Type B pancreatic cell (in vitro differentiated cells): ENCODE data around the gene MSH6. TPM values are rescaled to one million over a fixed set of nuclear protein-coding genes. Genes with fewer than 3 reads are reported as not detected.

Experiments used
- DNase-seq: peaks from one replicate; pipeline ENCODE4 v3.0.0; 2021; ENCODE audit warnings: mixed read lengths; ENCODE audit not compliant: unreplicated experiment; ENCODE audit errors: extremely low spot score
- H3K27ac Mint-ChIP-seq: 2 replicates; pipeline ENCODE4 v1.8.0; 2021; ENCODE audit warnings: mild to moderate bottlenecking, mixed read lengths
- H3K27me3 Mint-ChIP-seq: 2 replicates; pipeline ENCODE4 v1.8.0; 2021; ENCODE audit warnings: mixed read lengths
- H3K36me3 Mint-ChIP-seq: 2 replicates; pipeline ENCODE4 v1.8.0; 2021; ENCODE audit warnings: mixed read lengths
- H3K4me1 Mint-ChIP-seq: one replicate; pipeline ENCODE4 v1.8.0; 2021; ENCODE audit warnings: mixed read lengths; ENCODE audit not compliant: unreplicated experiment
- H3K4me3 Mint-ChIP-seq: 2 replicates; pipeline ENCODE4 v1.8.0; 2021; ENCODE audit warnings: mild to moderate bottlenecking, mixed read lengths
- H3K9me3 Mint-ChIP-seq: 2 replicates; pipeline ENCODE4 v1.8.0; 2021; ENCODE audit warnings: mixed read lengths
- CTCF ChIP-seq: fragments of 200-600 bp; sonication (generic); conservative IDR thresholded peaks from 2 replicates; pipeline ENCODE4 v1.5.0; 2021; ENCODE audit warnings: antibody characterized with exemption, mild to moderate bottlenecking
- total RNA-seq: library from RNA; stranded (reverse); gene quantifications from 2 replicates; pipeline ENCODE4 v1.2.1, GENCODE V29; 2021; ENCODE audit warnings: low replicate concordance

The MSH6 gene
- total RNA-seq, 1 donor from 2014 or later = 138 TPM

- H3K36me3 Mint-ChIP-seq = peaks cover 35% of the 10 kb centered on the region
- H3K4me1 Mint-ChIP-seq = no peaks in the 10 kb centered on the region
- no peak overlapping the region for H3K4me3 Mint-ChIP-seq
- DNase-seq = no peak
- H3K27ac Mint-ChIP-seq = no peak overlapping the region
- H3K9me3 Mint-ChIP-seq = no peaks in the 10 kb centered on the region
- no peaks in the 10 kb centered on the region for H3K27me3 Mint-ChIP-seq
- TF ChIP-seq CTCF = no peak
Measured at GRCh38 chr2:47822518-47822917, 39.6 kb downstream of the MSH6 start.

GRCh38 chr2:47833516-47833968 is 50.6 kb downstream of the MSH6 start:
- Mint-ChIP-seq H3K36me3 (peaks cover 19% of the 10 kb centered on the region), H3K27me3 (no peaks in the 10 kb centered on the region), H3K27ac (no peak overlapping the region), H3K4me1 (no peaks in the 10 kb centered on the region), H3K9me3 (no peaks in the 10 kb centered on the region), H3K4me3 (no peak overlapping the region)
- no peak for DNase-seq
- no peak for TF ChIP-seq CTCF

GRCh38 chr2:47838249-47838648 is 55.3 kb downstream of the MSH6 start:
- no peak overlapping the region for H3K4me3 Mint-ChIP-seq
- no peak for TF ChIP-seq CTCF
- no peaks in the 10 kb centered on the region for H3K9me3 Mint-ChIP-seq
- no peaks in the 10 kb centered on the region for H3K27me3 Mint-ChIP-seq
- DNase-seq = no peak
- H3K4me1 Mint-ChIP-seq = no peaks in the 10 kb centered on the region
- H3K27ac Mint-ChIP-seq = no peak overlapping the region
- H3K36me3 Mint-ChIP-seq = peaks cover 15% of the 10 kb centered on the region

- Mint-ChIP-seq H3K36me3 (peaks cover 15% of the 10 kb centered on the region), H3K27me3 (no peaks in the 10 kb centered on the region), H3K4me1 (no peaks in the 10 kb centered on the region), H3K9me3 (no peaks in the 10 kb centered on the region), H3K4me3 (no peak overlapping the region), H3K27ac (no peak overlapping the region)
- no peak for TF ChIP-seq CTCF
- DNase-seq = no peak
Measured at GRCh38 chr2:47838686-47839085, 55.7 kb downstream of the MSH6 start.

GRCh38 chr2:47842846-47843245 is 59.9 kb downstream of the MSH6 start:
- no peak overlapping the region for H3K27ac Mint-ChIP-seq
- no peak overlapping the region for H3K4me3 Mint-ChIP-seq
- DNase-seq = no peak
- no peaks in the 10 kb centered on the region for H3K27me3 Mint-ChIP-seq
- H3K9me3 Mint-ChIP-seq = no peaks in the 10 kb centered on the region
- H3K36me3 Mint-ChIP-seq = peaks cover 8% of the 10 kb centered on the region
- H3K4me1 Mint-ChIP-seq = peaks cover 8% of the 10 kb centered on the region
- TF ChIP-seq CTCF = no peak

- H3K4me1 Mint-ChIP-seq = peaks cover 8% of the 10 kb centered on the region
- peaks cover 8% of the 10 kb centered on the region for H3K36me3 Mint-ChIP-seq
- H3K27ac Mint-ChIP-seq = no peak overlapping the region
- H3K9me3 Mint-ChIP-seq = no peaks in the 10 kb centered on the region
- DNase-seq = no peak
- no peaks in the 10 kb centered on the region for H3K27me3 Mint-ChIP-seq
- TF ChIP-seq CTCF = no peak
- H3K4me3 Mint-ChIP-seq = no peak overlapping the region
Measured at GRCh38 chr2:47843407-47843806, 60.5 kb downstream of the MSH6 start.
